GM12801 (cell line): ENCODE results near the gene MANSC1.

Experiments
- CTCF ChIP-seq: IDR thresholded peaks from one replicate; pipeline ENCODE4 v1.5.1; 2011; ENCODE audit warnings: control low read depth; ENCODE audit not compliant: insufficient read length; ENCODE audit errors: extremely low read depth

Gene MANSC1

GRCh38 chr12:12281134-12281533 is 68.9 kb downstream of the MANSC1 start:
- no peak for TF ChIP-seq CTCF

- no peak for TF ChIP-seq CTCF
These were observed 71.1 kb downstream of the MANSC1 start for GRCh38 chr12:12278899-12279298.
